Measurements from ENCODE around the gene NASP. TPM values are rescaled to one million over a fixed set of nuclear protein-coding genes. Genes with fewer than 3 reads are reported as not detected.

NASP gene
- total RNA-seq, 3 donors from 2014 or later (not counting 1 experiment from before 2014, with no cell fraction given): 109 to 171 (median 121) TPM

DNA sequence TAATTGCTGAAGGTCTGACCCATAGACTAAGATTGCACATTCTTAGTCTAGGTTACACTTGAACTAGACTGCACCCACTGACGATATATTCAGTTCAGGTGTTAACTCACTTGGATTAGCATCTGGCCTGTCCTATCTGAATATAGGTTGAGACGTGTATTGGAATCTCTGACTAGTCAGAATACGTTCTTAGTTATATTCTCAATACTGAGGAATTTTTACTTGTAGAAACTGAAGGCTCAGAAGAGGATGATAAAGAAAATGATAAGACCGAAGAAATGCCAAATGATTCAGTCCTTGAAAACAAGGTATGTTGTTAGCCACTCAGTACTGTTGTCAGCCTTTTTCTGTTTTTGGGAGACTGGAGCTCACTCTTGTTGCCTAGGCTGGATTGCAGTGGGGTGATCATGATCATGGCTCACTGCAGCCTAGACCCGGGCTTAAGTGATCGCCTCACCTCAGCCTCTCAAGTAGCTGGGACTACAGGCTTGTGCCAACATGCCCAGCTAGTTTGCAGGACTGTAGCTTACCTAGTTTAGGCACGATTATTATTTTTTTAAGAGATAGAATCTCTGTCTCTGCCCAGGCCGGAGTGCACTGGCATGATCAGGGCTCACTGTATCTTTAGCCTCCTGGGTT lies 29.2 kb downstream of the NASP start:
- Mint-ChIP-seq H3K4me1 (peaks cover 0 to 6% of the 10 kb centered on the region in 2 donors), H3K4me3 (no peak overlapping the region), H3K36me3 (peaks cover 25% of the 10 kb centered on the region), H3K27ac (no peak overlapping the region), H3K9me3 (no peaks in the 10 kb centered on the region), H3K27me3 (ENCODE audit: low read depth in 2 of 2) (no peaks in the 10 kb centered on the region)
- H3K4me1 ChIP-seq (ENCODE audit: control insufficient read depth, insufficient read depth, low read length): no peaks in the 10 kb centered on the region
- no peaks in the 10 kb centered on the region for H3K9me3 ChIP-seq (ENCODE audit: control insufficient read depth, insufficient read depth, low read length)
- H3K27ac ChIP-seq (ENCODE audit: low read length): no peak overlapping the region
- DNase-seq (no peak), ATAC-seq (no peak)
- 88% methylated on average over 8 of the region's 8 CpGs for WGBS (ENCODE audit: insufficient coverage)
- H3K4me3 ChIP-seq (ENCODE audit: low read length): no peak overlapping the region
- intact Hi-C loops (cut with micrococcal nuclease): no loop called here
- TF ChIP-seq, protein P1, sequence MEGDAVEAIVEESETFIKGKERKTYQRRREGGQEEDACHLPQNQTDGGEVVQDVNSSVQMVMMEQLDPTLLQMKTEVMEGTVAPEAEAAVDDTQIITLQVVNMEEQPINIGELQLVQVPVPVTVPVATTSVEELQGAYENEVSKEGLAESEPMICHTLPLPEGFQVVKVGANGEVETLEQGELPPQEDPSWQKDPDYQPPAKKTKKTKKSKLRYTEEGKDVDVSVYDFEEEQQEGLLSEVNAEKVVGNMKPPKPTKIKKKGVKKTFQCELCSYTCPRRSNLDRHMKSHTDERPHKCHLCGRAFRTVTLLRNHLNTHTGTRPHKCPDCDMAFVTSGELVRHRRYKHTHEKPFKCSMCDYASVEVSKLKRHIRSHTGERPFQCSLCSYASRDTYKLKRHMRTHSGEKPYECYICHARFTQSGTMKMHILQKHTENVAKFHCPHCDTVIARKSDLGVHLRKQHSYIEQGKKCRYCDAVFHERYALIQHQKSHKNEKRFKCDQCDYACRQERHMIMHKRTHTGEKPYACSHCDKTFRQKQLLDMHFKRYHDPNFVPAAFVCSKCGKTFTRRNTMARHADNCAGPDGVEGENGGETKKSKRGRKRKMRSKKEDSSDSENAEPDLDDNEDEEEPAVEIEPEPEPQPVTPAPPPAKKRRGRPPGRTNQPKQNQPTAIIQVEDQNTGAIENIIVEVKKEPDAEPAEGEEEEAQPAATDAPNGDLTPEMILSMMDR (IDR thresholded peaks at IDR 0.05): no peak
- peaks cover 66% of the 10 kb centered on the region for H3K36me3 ChIP-seq (ENCODE audit: control insufficient read depth, insufficient read depth, low read length)
- no peaks in the 10 kb centered on the region for H3K27me3 ChIP-seq (ENCODE audit: control insufficient read depth, insufficient read depth, low read length)

DNA sequence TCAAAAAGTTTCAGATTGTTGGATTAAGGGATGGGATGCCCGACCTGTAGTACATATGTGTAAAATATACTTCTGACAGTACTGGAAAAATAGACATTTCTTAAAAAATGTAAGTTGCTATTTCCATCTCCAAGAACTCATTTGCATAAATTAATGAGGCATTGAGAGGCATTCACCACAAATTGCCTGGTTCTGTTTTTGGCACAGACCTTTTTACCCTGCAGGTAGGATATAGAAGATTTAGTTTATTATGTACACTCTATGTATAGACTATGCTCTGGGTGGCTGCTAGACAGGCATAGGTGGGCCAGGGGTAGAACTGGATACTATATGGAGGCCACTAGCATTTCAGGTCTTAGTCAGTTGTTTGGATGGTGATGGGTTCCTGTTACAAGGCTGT lies 32.0 kb downstream of the NASP start:
- Mint-ChIP-seq H3K36me3 (peaks cover 30% of the 10 kb centered on the region), H3K4me3 (no peak overlapping the region), H3K9me3 (no peaks in the 10 kb centered on the region), H3K27me3 (ENCODE audit: low read depth in 2 of 2) (no peaks in the 10 kb centered on the region), H3K4me1 (no peaks in the 10 kb centered on the region), H3K27ac (no peak overlapping the region)
- H3K4me3 ChIP-seq (ENCODE audit: low read length): no peak overlapping the region
- no CpG with 5 or more reads among the region's 1 CpG for WGBS (ENCODE audit: insufficient coverage)
- intact Hi-C loops (cut with micrococcal nuclease): no loop called here
- DNase-seq: no peak
- no peaks in the 10 kb centered on the region for H3K9me3 ChIP-seq (ENCODE audit: control insufficient read depth, insufficient read depth, low read length)
- no peaks in the 10 kb centered on the region for H3K27me3 ChIP-seq (ENCODE audit: control insufficient read depth, insufficient read depth, low read length)
- peaks cover 55% of the 10 kb centered on the region for H3K36me3 ChIP-seq (ENCODE audit: control insufficient read depth, insufficient read depth, low read length)
- no peaks in the 10 kb centered on the region for H3K4me1 ChIP-seq (ENCODE audit: control insufficient read depth, insufficient read depth, low read length)
- ATAC-seq: no peak
- TF ChIP-seq, protein P1 (IDR thresholded peaks at IDR 0.05): no peak
- no peak overlapping the region for H3K27ac ChIP-seq (ENCODE audit: low read length)

DNA sequence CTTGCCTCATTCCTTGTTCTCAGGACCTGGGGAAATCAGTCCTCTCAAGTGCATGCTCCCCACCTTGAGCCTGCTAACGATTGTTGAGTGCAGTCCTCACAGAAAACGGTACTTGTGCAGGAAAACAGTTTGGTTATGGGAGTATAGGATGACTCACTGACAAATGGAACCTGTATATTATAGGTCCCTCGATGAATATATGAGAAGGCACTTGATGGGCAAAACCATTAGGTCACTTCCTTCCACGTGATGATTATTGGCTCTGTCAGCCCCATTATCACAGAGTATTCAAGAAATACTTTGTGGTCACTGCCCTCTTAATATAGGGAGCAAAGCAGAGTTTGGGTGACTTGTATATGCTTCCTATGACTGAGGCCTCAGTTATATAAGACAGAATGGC lies 33.8 kb downstream of the NASP start:
- Mint-ChIP-seq H3K9me3 (no peaks in the 10 kb centered on the region), H3K27ac (peak overlapping the region in 1 of 2 donors; percentile 46), H3K36me3 (peaks cover 30% of the 10 kb centered on the region), H3K4me3 (no peak overlapping the region), H3K4me1 (no peaks in the 10 kb centered on the region), H3K27me3 (ENCODE audit: low read depth in 2 of 2) (no peaks in the 10 kb centered on the region)
- ATAC-seq (no peak), DNase-seq (no peak)
- no peak overlapping the region for H3K4me3 ChIP-seq (ENCODE audit: low read length)
- TF ChIP-seq, protein P1 (IDR thresholded peaks at IDR 0.05): no peak
- peaks cover 54% of the 10 kb centered on the region for H3K36me3 ChIP-seq (ENCODE audit: control insufficient read depth, insufficient read depth, low read length)
- 84% methylated on average over 3 of the region's 4 CpGs for WGBS (ENCODE audit: insufficient coverage)
- H3K9me3 ChIP-seq (ENCODE audit: control insufficient read depth, insufficient read depth, low read length): no peaks in the 10 kb centered on the region
- no peaks in the 10 kb centered on the region for H3K4me1 ChIP-seq (ENCODE audit: control insufficient read depth, insufficient read depth, low read length)
- H3K27ac ChIP-seq (ENCODE audit: low read length): no peak overlapping the region
- no peaks in the 10 kb centered on the region for H3K27me3 ChIP-seq (ENCODE audit: control insufficient read depth, insufficient read depth, low read length)
- intact Hi-C loops (cut with micrococcal nuclease): no loop called here
